ENCODE results near the gene FAM222B.

DNA sequence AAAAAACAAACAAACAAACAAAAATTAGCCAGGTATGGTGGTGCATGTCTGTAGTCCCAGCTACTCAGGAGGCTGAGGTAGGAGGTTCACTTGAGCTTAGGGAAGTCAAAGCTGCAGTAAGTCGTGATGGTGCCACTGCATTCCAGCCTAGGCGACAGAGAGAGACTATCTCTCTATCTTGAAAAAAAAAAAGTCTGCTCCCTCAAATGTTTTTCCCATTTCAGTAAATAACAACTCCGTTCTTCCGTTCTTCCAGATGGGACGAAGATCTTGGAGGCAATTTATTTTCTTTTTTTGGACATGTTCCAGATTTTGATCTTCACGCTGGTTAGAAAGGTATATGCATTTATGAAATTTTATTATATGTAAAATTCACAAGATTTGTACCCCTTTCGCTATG lies 31.2 kb upstream of the FAM222B start:
- TF ChIP-seq, protein P1, sequence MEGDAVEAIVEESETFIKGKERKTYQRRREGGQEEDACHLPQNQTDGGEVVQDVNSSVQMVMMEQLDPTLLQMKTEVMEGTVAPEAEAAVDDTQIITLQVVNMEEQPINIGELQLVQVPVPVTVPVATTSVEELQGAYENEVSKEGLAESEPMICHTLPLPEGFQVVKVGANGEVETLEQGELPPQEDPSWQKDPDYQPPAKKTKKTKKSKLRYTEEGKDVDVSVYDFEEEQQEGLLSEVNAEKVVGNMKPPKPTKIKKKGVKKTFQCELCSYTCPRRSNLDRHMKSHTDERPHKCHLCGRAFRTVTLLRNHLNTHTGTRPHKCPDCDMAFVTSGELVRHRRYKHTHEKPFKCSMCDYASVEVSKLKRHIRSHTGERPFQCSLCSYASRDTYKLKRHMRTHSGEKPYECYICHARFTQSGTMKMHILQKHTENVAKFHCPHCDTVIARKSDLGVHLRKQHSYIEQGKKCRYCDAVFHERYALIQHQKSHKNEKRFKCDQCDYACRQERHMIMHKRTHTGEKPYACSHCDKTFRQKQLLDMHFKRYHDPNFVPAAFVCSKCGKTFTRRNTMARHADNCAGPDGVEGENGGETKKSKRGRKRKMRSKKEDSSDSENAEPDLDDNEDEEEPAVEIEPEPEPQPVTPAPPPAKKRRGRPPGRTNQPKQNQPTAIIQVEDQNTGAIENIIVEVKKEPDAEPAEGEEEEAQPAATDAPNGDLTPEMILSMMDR (conservative IDR thresholded peaks at IDR 0.05 in 1 of 2, IDR thresholded peaks at IDR 0.05 in 1 of 2; ENCODE audit: extremely low read depth in 1 of 2, insufficient read depth in 1 of 2, low read depth in 1 of 2, low read length in 2 of 2), result no peak
- TF ChIP-seq EZH2 (IDR thresholded peaks at IDR 0.05; ENCODE audit: borderline replicate concordance, low read length), result no peak

Data from mammary epithelial cell (primary cell).